HG02678 (cell line): ENCODE data around the gene AIG1.
A peak's percentile ranks its signal among the peaks of the same experiment; 100 is the strongest.

ENCODE experiments used
- ATAC-seq: cut with Tn5 transposase; IDR thresholded peaks from one replicate; pipeline ENCODE4 v1.9.1; 2021; ENCODE audit warnings: mild to moderate bottlenecking, moderate library complexity; ENCODE audit not compliant: unreplicated experiment

Gene AIG1

GRCh38 chr6:143261899-143262436 is 201.3 kb downstream of the AIG1 start:
- ATAC-seq = no peak

DNA sequence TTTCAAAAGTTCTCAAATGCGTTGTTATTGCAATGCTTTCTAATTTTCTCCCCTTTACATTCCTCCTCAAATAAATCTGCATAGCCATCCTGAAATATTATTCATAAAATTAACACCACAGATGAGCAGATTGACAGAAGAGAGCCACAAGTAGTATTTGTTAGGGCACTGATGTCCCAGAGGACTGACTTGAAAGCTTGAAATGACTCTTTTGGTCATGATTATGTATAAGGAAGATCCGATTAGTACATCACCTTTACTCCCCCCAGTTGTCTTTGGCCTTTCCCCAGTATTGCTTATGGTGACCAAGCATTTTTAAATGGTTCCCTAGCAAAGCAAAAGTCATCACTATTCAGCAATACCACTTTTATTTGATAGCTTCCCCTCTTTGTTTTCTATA is 202.2 kb downstream of the AIG1 start:
- ATAC-seq = peak; percentile 69

DNA sequence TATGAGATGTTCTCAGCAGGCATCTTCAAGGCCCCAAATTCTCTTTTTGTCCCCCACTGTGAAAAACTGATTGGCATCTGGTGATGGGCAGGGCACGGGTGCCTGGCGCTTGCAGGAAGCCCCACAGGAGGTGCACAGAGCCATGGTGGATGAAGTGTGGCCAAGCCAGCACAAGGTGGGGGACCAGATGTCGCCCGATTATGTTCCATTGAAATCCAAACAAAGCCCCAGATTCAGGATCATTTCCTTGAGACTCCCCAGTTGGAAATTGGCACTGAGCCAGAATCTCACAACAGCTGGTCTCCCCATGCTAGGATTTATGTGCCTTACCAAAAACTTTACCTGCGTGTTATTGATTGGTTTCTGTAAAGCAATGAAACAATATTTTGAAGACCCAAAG is 203.7 kb downstream of the AIG1 start:
- no peak for ATAC-seq

DNA sequence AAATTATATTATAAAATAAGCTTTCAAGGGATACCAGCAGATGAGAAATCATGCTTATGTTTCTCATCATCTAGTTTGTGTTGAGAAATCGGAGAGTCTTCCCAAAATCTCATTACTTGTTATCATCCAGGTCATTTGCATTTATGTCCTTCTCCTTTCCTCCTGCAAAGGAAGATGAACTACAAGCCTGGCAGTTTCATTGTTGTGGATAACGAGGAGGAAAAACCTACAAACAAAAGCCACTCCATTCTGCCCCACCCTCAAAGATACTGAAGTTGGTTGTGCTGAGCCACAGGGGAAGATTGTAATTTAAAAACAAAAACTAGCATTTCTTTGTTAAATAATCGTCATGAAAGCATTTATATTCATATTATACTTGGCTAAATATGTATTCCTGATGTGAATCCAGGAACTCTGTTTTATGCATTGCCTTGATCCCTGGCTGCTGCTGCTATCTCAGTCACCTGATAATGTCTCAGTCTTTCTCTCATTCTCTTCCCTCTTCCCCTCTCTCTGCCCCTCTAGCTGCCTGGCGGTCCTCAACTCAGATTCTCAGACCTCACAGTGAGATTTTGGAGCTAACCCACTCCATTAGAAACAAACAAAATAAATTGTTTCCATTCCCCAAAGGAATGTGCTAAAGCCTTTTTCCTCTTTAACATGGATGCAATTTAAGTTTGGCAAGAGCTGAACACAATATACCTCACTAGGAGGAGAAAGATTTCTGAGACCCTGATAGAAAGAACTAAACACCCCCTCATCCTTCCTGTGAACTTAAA is 204.5 kb downstream of the AIG1 start:
- ATAC-seq = no peak

- no peak for ATAC-seq
Measured at GRCh38 chr6:143267760-143268159, 207.1 kb downstream of the AIG1 start.

- ATAC-seq = no peak
Measured at GRCh38 chr6:143268439-143268838, 207.8 kb downstream of the AIG1 start.

- no peak for ATAC-seq
Measured at GRCh38 chr6:143270026-143270425, 209.3 kb downstream of the AIG1 start.

GRCh38 chr6:143271024-143271423 is 210.3 kb downstream of the AIG1 start:
- ATAC-seq = no peak

GRCh38 chr6:143276436-143276835 is 215.7 kb downstream of the AIG1 start:
- ATAC-seq = peak; percentile 91

- no peak for ATAC-seq
Measured at GRCh38 chr6:143279385-143279784, 218.7 kb downstream of the AIG1 start.

DNA sequence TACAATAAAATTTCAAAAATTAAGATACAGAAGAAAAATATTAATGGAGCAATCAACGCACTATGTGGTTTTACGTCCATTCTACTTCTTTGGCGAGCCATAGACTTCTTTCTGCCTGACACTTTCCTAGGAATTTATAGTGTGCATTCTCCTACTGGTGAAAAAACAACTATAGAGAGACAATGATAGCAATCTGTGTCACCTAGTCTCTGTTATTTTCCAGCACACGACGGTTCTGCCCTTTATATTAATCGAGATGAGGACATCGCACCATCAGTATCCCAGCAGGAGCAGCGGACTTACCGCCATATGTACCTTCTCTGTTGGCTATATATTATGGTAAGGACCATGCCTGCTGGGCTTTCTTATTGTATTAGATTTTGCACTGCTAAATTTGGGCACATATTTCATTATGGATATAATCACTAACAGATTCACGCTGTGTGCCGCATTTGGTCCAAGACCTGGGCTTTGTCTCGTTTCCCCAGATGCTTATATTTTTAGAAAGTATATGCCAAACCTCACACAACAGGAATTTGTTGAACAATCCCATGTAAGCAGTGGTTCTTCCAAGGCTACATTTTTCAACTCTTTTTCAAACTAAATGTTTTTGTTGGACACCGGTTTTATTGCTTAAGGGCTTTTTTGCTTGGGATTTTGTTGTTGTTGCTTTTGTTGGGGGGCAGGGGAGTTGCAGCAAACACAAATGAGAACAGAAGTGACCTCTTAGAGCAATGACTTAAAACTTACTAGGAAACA is 223.4 kb downstream of the AIG1 start:
- no peak for ATAC-seq

GRCh38 chr6:143286251-143286795 is 225.6 kb downstream of the AIG1 start:
- no peak for ATAC-seq

DNA sequence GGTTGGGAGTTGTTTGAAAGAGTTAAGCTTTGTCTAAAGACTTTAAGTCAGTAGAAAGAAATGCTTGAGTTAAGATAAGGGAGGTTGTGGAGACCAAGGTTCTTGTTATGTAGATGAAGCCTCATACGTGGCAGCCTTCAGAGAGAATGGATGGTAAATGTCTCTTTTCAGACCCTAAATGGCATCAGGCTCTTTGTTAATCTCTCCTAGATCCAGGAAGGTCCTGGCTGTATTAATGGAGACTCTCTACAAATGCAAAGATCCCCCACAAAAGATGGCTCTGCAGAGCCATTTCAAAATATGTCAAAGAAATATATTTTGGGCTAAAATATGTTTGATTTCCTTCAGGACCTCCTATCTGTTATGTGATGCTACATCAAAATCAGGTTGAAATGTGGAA is 228.2 kb downstream of the AIG1 start:
- ATAC-seq = no peak

DNA sequence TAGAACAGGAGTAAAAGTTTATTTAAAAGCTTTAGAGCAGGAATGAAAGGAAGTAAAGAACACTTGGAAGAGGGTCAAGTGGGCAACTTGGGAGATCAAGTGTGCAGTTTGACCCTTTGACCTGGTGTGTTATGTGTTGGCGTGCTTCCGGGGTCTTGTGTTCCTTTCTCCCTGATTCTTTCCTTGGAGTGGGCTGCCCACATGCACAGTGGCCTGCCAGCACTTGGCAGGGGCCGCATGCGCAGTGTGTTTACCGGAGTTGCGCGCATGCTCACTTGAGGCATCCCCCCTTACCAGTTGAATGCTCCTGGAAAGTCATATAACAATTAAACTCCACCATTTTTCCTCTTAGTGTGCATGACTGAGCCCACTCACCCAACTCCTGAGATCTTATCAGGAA is 229.5 kb downstream of the AIG1 start:
- no peak for ATAC-seq

DNA sequence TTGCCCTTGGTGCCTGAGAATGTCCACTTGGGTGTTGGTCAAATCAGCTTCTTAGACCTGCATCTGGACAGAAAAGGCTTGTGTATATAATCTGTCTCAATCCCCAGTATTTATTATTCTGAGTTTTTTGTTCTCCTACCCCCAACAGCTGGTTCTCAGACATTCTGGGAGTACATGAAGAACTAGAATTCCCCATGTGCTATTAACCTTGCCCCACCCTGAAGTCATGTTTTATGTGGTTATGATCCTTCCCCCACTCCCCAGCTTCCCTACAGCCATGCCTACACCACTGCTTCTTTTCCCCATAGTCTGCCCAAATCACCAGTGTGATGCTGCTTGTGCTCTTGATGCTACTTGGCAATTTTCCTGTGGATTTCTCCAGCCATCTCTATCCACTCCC is 232.8 kb downstream of the AIG1 start:
- ATAC-seq = no peak

- no peak for ATAC-seq
Measured at GRCh38 chr6:143294265-143294860, 233.7 kb downstream of the AIG1 start.

DNA sequence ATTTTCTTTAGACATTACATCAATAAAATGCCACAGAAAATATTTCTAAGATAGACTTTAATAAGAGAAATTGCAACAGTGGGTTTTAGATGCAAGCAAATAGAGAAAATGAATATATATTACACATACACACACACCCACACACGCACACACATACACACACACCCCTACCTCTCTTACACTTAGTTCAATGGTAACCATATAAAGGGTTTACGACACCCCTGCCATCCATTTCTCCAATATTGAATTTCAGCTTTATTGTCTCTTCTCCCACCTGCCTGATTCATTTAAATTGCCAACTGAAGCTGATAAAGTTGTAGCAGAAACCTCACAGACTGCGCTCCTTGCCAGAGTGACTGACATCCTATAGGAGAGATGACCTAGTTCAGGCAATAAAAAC is 235.2 kb downstream of the AIG1 start:
- ATAC-seq = no peak

GRCh38 chr6:143298071-143298470 is 237.4 kb downstream of the AIG1 start:
- no peak for ATAC-seq

- no peak for ATAC-seq
Measured at GRCh38 chr6:143299253-143300166, 238.8 kb downstream of the AIG1 start.

DNA sequence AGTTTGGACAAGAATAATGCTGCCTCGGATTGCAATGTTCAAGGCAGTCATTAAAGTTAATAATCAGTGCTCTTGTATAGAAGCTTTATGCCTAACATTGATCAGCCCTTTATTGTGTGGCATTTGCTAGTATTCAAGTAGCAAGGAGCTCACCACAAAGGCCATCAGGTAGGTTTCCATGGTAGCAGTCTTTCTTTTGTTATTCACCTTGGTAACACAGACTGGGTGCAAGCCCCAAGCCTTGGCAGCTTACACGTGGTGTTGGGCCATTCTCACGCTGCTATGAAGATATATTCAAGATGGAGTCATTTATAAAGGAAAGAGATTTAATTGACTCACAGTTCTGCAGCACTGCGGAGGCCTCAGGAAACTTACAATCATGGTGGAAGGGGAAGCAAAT is 240.5 kb downstream of the AIG1 start:
- no peak for ATAC-seq
